Measurements from ENCODE around the gene ME2.
"Not testable (repeated sequence)": the region's sequence is repeated elsewhere in the genome, so short reads cannot be mapped to it uniquely, and the experiment has no call there.

ME2 gene

GRCh38 chr18:50862401-50862800, 16.5 kb upstream of the ME2 start:
- no peak for DNase-seq

- DNase-seq = no peak
Observed at GRCh38 chr18:50863840-50864375, 15.0 kb upstream of the ME2 start.

GRCh38 chr18:50866765-50867164, 12.2 kb upstream of the ME2 start:
- DNase-seq = no peak

GRCh38 chr18:50869150-50869549, 9.8 kb upstream of the ME2 start:
- DNase-seq = no peak

GRCh38 chr18:50870138-50870845, 8.6 kb upstream of the ME2 start:
- no peak for DNase-seq

- DNase-seq = no peak
Observed at GRCh38 chr18:50871846-50872245, 7.1 kb upstream of the ME2 start.

- DNase-seq = no peak
Observed at GRCh38 chr18:50875966-50876536, 2.9 kb upstream of the ME2 start.

GRCh38 chr18:50877545-50878265, 1.2 kb upstream of the ME2 start:
- DNase-seq = no peak

GRCh38 chr18:50879302-50880118, 592 bp downstream of the ME2 start:
- peak in 1 of 2 experiments; percentile 62 for DNase-seq

- DNase-seq = no peak
Observed at GRCh38 chr18:50880119-50880465, 1.2 kb downstream of the ME2 start.

GRCh38 chr18:50880944-50881343, 2.0 kb downstream of the ME2 start:
- DNase-seq = not testable (repeated sequence)

- DNase-seq = no peak
Observed at GRCh38 chr18:50886929-50887328, 8.0 kb downstream of the ME2 start.

GRCh38 chr18:50895350-50896045, 16.6 kb downstream of the ME2 start:
- no peak for DNase-seq

GRCh38 chr18:50896093-50896492, 17.2 kb downstream of the ME2 start:
- DNase-seq = no peak

GRCh38 chr18:50898919-50899318, 20.0 kb downstream of the ME2 start:
- DNase-seq = no peak

- DNase-seq = no peak
Observed at GRCh38 chr18:50902797-50903196, 23.9 kb downstream of the ME2 start.

GRCh38 chr18:50906843-50907242, 27.9 kb downstream of the ME2 start:
- DNase-seq = no peak

GRCh38 chr18:50909261-50909660, 30.3 kb downstream of the ME2 start:
- no peak for DNase-seq

GRCh38 chr18:50911006-50911405, 32.1 kb downstream of the ME2 start:
- DNase-seq = no peak

GRCh38 chr18:50917021-50917420, 38.1 kb downstream of the ME2 start:
- no peak for DNase-seq

GRCh38 chr18:50918153-50918552, 39.2 kb downstream of the ME2 start:
- DNase-seq = no peak

- DNase-seq = no peak
Observed at GRCh38 chr18:50924372-50924771, 45.5 kb downstream of the ME2 start.

GRCh38 chr18:50926521-50926920, 47.6 kb downstream of the ME2 start:
- no peak for DNase-seq

Data from activated T-cell treated with anti-CD3 and anti-CD28 coated beads, Interleukin-2, amount 50 U/mL, for 48 hours (primary cell).